ACHN (cell line): Measurements from ENCODE around the gene CTRL.

Source experiments
- DNase-seq: peaks from one replicate; pipeline ENCODE4 v3.0.0-alpha.2; 2015
- in situ Hi-C: cut with HindIII; loops from 2 replicates; pipeline ENCODE4 v1.10.0; 2017; ENCODE audit warnings: low sequenced_read_pairs, low pct_ligation_motif_present, low pct_unique_long_range_greater_than_20kb

The CTRL gene

GRCh38 chr16:67910158-67910557 lies 21.5 kb downstream of the CTRL start:
- in situ Hi-C loops, result no loop called here
- DNase-seq, result no peak

GRCh38 chr16:67909056-67909742 lies 22.5 kb downstream of the CTRL start:
- in situ Hi-C loops, result no loop called here
- no peak for DNase-seq

- in situ Hi-C loops, result no loop called here
- no peak for DNase-seq
These were observed 24.1 kb downstream of the CTRL start for GRCh38 chr16:67907397-67908180.

- DNase-seq, result no peak
- in situ Hi-C loops, result no loop called here
These were observed 28.8 kb downstream of the CTRL start for GRCh38 chr16:67902831-67903230.

- in situ Hi-C loops, result no loop called here
- DNase-seq, result no peak
These were observed 29.9 kb downstream of the CTRL start for GRCh38 chr16:67901734-67902133.

- in situ Hi-C loops, result no loop called here
- DNase-seq, result no peak
These were observed 34.4 kb downstream of the CTRL start for GRCh38 chr16:67897231-67897630.

GRCh38 chr16:67893743-67894399 lies 37.8 kb downstream of the CTRL start:
- peak; percentile 19 for DNase-seq
- in situ Hi-C loops, result no loop called here

- DNase-seq, result peak; percentile 97
- in situ Hi-C loops, result no loop called here
These were observed 38.5 kb downstream of the CTRL start, which contains the start of gene PSKH1 for GRCh38 chr16:67892899-67893742. Gene PSKH1, plus strand, starts transcription at chr16:67893254. Its CDS starts 15,496 bp downstream, at chr16:67908750.

- in situ Hi-C loops, result no loop called here
- DNase-seq, result no peak
These were observed 39.3 kb downstream of the CTRL start for GRCh38 chr16:67892375-67892774.

- in situ Hi-C loops, result no loop called here
These were observed 43.3 kb downstream of the CTRL start for GRCh38 chr16:67888331-67888730.

GRCh38 chr16:67886387-67886786 lies 45.3 kb downstream of the CTRL start:
- DNase-seq, result no peak

More at GRCh38 chr16:67888331-67888730, 43.3 kb downstream of the CTRL start:
- no peak for DNase-seq

GRCh38 chr16:67885976-67886375 lies 45.7 kb downstream of the CTRL start:
- in situ Hi-C loops, result no loop called here
- DNase-seq, result no peak

More at GRCh38 chr16:67886387-67886786, 45.3 kb downstream of the CTRL start:
- in situ Hi-C loops, result no loop called here

- no peak for DNase-seq
- in situ Hi-C loops, result no loop called here
These were observed 46.1 kb downstream of the CTRL start for GRCh38 chr16:67885545-67885944.

- peak; percentile 94 for DNase-seq
- in situ Hi-C loops, result no loop called here
These were observed 47.0 kb downstream of the CTRL start, which contains the start of gene NRN1L for GRCh38 chr16:67884684-67885083. Gene NRN1L, plus strand, starts transcription at chr16:67884885. Its CDS starts 19 bp downstream, at chr16:67884904.

- peak; percentile 66 for DNase-seq
- in situ Hi-C loops, result no loop called here
These were observed 47.8 kb downstream of the CTRL start for GRCh38 chr16:67883872-67884261.

GRCh38 chr16:67883146-67883871 lies 48.4 kb downstream of the CTRL start:
- in situ Hi-C loops, result no loop called here
- DNase-seq, result no peak

- DNase-seq, result no peak
- in situ Hi-C loops, result no loop called here
These were observed 49.1 kb downstream of the CTRL start for GRCh38 chr16:67882374-67883145.
